Left renal pelvis (tissue), 4 donors: ENCODE data around the gene CARHSP1. TPM values are rescaled to one million over a fixed set of nuclear protein-coding genes. Genes with fewer than 3 reads are reported as not detected.
"Not testable (repeated sequence)": the region's sequence is repeated elsewhere in the genome, so short reads cannot be mapped to it uniquely, and the experiment has no call there.

Experiments
- DNase-seq, 4 donors: peaks; one replicate each; pipeline ENCODE4 v3.0.0-alpha.2; 2013; ENCODE audit warnings: low read depth in 4 of 4, low spot score in 3 of 4
- polyA plus RNA-seq, 4 donors: library from polyadenylated mRNA; unstranded; fragments of 120-200 nt; gene quantifications; one replicate each; pipeline ENCODE4 v1.2.1, GENCODE V29; 2013; ENCODE audit not compliant: insufficient read length in 4 of 4

Gene CARHSP1
- polyA plus RNA-seq, 4 donors, result 53.4 to 80.5 (median 65.8) TPM

DNA sequence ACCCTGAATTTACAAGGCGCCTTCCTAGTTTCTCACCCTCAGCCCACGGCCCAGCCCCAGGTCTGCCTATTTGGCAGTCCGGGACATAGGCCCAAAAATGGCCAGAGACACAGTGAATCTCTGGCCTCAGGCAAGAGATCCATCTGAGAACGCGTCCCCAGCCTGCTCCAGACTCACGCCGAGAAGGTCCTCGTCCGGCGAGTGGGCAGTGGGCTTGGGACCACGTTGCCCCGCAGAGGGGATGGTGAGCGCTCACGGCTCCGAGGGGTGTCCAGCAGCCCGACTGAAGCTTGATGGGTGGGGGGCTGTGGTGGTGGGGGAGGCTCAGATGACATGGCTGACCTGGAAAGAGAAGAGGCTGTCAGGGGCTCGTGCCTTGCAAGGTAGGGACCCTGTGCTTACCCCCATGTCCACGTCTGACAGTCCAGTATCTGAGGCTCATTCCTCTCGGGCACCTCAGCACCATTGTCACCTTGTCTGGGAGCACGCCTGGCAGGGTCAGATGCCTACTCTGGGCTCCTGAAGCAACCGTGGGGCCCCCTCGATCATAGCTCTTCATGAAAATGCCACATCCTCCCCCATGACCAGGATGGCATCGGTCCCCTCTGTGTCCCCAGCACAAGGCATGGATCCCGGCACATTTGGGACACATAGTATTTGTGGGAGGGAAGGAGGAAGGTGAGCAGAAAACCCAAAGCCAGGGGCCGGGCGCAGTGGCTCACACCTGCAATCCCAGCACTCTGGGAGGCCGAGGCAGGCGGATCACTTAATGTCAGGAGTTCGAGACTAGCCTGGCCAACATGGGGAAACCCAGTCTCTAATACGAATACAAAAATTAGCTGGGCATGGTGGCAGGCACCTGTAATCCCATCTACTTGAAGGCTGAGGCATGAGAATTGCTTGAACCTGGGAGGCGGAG lies 9.6 kb downstream of the CARHSP1 start:
- DNase-seq, result no peak

DNA sequence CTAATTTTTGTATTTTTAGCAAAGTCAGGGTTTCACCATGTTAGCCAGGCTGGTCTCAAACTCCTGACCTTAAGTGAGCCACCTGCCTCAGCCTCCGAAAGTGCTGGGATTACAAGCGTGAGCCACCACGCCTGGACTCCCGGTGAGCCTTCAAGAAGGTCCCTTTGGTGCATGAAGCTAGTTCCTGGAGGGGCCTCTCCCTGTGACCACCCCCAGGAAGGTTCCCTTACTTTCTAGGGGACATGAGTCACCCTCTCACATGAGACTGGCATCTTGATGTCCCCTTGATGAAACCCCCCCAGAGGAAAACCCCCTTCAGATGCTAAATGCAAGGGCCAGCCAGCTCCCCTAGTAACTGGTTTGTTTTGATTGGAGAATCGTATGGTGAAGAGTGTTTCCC lies 12.8 kb downstream of the CARHSP1 start:
- DNase-seq, result no peak

- DNase-seq, result no peak
Measured at GRCh38 chr16:8855051-8855786, 13.6 kb downstream of the CARHSP1 start.

DNA sequence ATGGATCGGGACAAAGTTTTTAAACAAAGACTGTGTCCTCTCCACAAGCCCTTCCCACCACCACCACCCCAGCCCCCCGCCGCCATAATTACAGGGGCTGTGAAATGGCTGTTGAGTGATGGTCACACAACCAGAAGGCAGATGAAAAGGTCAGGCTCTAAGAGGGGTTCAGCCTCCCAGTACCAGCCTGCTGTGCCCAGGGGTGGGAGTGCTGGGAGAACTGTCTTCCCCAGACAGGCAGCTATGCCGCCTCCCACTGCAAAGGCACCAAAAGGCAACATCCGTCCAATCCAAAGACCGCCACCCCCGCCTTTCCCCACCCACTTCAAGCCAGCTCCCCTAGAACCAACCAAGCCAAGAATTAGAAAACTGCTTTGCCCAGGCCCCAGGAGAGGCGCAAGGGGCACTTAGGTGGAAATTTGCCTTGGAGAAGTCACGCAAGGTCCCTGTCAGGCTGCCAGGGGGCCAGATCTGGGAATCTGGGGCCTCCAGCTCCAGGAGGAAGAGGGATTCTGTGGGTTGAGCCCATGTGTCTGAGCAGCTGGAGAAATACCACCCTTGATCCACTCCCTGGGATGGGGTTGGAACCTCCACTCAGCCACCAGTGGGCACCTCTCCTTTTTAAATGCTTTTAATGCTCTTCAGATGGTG lies 14.4 kb downstream of the CARHSP1 start:
- DNase-seq, result no peak

DNA sequence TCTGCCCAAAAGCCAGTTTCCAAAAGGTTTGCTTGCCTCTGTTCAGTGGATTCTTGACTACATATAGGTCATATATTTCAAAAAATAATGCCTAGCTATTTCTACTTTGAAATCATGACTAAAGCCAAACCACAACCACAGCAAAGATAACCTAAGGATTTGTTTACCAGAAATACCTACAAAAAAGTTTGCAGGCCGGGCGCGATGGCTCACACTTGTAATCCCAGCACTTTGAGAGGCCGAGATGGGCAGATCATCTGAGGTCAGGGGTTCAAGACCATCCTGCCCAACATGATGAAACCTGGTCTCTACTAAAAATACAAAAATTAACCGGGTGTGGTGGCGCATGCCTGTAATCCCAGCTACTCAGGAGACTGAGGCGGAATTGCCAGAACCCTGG lies 15.2 kb downstream of the CARHSP1 start:
- DNase-seq, result no peak

GRCh38 chr16:8853150-8853549 lies 15.7 kb downstream of the CARHSP1 start:
- no peak for DNase-seq

GRCh38 chr16:8852534-8852933 lies 16.3 kb downstream of the CARHSP1 start:
- DNase-seq, result no peak

- no peak for DNase-seq
Measured at GRCh38 chr16:8851761-8852403, 16.9 kb downstream of the CARHSP1 start.

DNA sequence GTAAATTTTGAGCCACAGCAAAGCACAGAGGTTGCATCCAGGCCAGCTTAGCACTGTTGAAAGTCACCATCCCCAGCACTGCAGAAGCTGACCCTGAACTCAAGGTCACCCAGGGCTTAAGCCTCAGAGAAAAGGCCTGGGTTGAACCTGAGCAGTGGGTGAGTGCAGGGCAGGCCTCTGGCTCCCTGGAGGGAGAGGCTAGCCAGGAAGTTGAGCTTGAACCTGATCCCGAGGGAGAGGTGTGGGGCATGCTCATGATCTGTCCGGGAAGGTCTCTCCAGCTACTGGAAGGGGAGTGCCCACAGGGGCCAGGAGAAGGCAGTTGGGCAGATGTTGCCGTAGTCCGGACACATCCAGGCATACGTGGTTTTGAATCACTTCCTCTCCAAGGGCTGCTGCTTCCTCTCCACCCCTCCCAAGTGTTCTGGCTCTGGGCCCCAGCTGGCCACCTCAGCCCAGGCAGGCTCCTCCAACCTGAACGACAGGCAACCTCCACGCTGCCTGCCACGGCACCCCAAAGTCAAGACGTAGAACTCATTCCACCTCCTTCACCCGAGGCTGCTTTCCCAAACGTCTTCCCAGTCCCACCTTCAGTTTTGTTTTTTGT lies 18.4 kb downstream of the CARHSP1 start:
- DNase-seq, result no peak

DNA sequence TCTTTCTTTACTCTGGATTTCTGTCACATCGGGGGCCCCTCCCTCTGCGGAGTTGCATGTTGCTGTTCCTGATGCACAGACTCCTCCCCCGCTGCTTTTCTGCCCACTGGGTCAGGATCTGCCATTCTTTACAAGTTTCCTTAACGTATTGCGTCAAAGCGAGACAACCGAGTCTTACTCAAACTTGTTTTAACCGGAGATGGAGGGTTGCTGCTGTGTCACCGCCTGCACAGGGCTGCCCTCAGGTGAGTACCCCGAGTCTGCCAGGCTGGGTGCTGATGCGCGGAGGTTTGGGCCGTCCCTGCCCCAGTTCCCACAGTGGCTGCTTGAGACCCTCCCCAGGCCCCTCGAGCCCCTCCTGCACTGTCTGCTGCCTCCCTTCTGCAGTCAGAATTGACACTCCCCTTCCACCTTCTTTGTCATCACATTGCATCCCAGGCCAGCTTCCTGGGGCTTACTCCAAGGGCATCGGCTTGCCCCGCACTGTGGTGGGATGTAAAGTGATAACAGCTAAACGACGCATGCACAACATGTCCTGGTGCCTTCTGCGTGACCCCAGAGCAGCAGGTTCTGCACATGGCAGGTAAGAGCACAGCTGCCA lies 19.3 kb downstream of the CARHSP1 start:
- DNase-seq, result no peak

DNA sequence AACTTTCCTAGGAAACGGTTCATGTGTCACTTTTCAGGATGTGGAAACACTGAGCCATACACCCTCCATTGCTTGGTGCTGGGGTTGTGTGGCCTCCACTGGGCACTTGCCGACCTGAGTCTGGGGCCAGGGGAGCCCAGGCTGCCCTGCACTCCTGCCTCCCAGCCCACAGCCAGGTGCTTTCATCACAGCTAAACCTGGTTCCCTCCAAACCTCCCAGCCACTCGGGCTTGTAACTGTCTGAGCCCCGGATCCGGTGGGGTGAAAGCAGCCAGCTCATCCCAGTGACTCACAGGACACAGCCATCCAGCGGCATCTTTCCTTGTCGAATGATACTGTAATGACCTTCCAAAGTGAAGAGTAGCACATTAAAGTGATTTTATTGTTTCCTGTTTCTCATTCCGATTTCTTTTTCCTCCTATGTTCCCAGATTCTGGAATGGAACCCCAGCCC lies 19.8 kb downstream of the CARHSP1 start:
- no peak for DNase-seq

DNA sequence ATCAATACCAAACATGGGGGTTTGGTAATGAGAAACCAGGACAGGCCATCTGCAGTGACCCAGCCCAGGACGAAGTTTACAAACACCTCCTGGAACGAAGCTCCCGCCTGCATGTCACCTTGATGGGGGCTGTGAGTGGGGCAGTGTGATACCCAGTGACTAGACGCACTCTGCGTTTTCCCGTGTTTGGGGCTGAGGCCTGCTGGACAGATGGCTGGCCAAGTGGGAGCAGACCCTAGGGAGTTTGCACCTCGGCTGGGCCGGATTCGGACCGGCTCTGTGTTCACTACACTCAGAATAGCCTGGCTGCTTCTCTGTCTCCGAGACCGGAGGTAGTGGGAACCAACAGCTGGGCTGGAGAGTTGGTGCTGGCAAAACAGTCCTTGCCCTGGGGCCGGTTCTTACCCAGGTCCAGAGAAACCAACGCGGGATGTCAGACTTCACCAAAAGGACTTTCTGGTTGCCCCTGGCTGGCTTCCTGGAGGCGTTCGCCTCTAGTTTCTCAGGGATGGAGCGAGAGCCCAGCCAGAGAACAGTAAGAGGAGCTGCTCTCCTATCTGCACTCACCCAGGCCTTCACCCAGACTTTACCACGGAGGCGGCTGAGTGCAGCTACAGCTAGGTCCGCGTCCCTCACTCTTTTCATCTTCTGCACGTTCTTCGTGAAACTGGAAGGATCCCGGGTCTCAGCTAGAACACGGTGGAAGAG lies 20.4 kb downstream of the CARHSP1 start:
- DNase-seq, result no peak

GRCh38 chr16:8847623-8848022 lies 21.2 kb downstream of the CARHSP1 start:
- no peak for DNase-seq

DNA sequence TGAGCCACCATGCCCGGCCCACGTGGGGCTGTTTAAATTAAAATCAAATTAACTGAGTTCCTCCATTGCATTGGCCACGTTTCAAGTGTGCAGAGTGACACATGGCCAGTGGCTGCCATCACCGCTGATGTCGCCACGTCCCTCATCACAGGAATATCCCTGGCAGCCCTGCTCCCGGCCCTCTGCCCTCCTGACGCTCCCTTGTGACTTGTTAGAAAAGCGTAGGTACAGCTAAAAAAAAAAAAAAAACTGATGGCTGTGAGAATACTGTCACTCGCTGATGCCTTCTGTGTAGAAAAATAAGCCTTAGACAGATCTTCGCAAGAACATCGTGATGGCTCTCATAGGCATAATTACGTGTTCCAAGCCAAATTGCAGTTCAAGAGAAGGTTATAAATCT lies 21.7 kb downstream of the CARHSP1 start:
- DNase-seq, result no peak

DNA sequence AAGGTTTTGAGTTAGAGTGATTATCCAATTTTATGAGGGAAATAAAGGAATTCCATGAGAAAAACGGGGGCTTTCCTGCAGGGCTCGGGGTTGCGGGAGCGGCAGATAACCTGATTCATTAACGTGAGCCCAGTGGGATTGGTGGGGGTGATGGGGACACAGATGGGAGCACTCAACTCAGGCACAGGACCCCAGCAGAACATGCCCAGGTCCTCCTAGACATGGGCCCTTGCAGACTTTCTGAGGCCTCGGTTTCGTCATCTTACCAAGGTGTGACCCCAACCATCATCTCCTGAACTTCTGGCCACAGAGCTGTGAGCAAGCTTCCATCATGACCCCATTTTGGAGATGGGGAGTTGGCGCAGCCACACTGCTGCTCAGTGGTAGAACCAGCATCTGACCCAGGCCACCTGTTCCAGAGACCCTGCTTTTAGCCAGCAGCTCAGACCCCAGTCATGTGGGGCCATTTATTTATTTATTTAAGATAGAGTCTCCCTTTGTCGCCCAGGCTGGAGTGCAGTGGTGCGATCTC lies 22.3 kb downstream of the CARHSP1 start:
- no peak for DNase-seq

GRCh38 chr16:8845699-8846298 lies 23.0 kb downstream of the CARHSP1 start:
- no peak for DNase-seq

GRCh38 chr16:8843296-8843695 lies 25.5 kb downstream of the CARHSP1 start:
- not testable (repeated sequence) for DNase-seq

DNA sequence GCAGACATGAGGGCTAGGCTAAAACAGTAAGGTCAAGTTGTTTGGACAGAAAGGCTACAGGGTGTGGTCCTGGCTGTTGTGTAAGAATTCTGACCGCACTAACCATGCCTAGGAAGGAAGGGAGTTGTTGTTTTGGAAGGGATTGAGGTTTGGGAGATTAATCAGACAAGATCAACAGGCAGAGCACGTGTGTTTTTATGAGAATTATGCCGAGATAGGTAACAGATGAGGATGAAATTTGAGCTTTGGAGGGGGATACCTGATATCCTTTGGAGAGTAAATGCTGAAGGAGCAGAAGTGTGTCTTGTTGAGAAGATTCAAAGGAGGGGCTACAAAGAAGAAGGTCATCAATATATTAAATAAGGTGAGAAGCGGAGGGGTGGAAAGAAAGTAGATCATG lies 26.8 kb downstream of the CARHSP1 start:
- not testable (repeated sequence) for DNase-seq

- DNase-seq, result not testable (repeated sequence)
Measured at GRCh38 chr16:8837594-8837993, 31.2 kb downstream of the CARHSP1 start.
